Measurements from ENCODE around the gene NFATC1.

- TF ChIP-seq CTCF (IDR thresholded peaks at IDR 0.05) (no peak), POLR2A (IDR thresholded peaks at IDR 0.05) (no peak)
These were observed 80.5 kb downstream of the NFATC1 start for GRCh38 chr18:79476031-79476917.

All from thyroid gland (tissue), 4 donors.